HG03064 (cell line): ENCODE results near the gene PLEKHG3.

Experiments used
- ATAC-seq: cut with Tn5 transposase; IDR thresholded peaks from one replicate; pipeline ENCODE4 v1.9.1; 2021; ENCODE audit warnings: low read depth; ENCODE audit not compliant: unreplicated experiment

The PLEKHG3 gene

DNA sequence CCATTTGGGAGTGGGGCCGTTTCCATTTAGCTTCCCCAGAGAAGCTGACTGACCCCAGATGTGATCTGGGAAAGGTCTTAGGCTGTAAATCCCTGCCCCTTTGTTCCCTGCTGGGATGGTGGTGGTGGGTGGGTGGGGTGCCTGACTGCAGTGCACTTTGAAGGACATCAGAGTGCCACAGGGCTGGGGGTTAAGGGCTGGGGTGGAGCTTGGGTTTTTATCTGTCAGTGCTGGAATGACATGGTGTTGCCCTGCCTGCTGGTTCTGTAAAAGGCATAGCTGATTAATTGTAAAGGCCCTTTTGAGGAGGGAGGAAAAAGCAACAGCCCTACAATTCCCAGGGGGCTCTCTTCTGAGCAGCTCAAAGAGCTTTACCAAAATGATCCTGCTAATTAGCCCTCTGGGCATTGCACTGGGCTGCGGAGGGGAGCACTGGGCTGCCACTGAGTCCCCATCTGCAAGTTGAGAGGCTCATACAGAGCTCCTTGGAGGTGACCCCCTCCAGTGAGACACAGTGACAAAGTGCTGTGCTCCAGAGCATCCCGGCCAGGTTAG lies 21.1 kb downstream of the PLEKHG3 start:
- ATAC-seq = no peak

DNA sequence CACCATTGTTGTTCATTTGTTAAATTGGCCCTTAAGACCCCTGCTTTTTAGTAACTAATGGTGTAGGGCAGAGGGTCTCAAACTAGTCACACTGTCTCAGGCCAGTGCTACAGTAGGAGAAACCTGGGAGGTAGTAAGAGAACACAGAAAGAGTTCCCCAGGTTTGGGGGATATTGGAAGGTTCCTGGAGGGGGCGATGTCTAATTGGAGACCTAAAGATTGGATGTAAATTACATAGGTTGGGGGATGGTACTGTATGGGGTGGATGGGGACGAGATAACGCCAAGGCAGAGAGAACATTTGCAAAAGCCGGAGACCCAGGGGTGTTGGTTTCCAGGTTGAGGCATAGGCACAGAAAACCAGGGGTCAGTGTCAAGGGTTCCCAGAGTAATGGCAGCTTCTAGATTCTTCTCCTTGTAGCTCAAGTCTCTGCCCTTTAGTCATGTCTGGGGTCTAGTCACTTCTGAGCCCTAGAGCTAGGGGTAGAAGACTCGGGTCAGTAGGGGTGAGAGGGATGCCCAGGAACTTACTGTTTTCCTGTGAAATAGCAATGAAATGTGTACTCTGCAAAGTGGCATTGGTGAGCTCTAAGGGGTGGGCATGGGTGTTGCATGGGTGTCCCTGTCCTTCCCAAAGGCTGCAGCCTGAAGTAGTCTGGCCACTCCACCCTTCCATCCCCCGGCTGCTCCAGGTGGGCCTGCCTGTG lies 21.8 kb downstream of the PLEKHG3 start:
- no peak for ATAC-seq

DNA sequence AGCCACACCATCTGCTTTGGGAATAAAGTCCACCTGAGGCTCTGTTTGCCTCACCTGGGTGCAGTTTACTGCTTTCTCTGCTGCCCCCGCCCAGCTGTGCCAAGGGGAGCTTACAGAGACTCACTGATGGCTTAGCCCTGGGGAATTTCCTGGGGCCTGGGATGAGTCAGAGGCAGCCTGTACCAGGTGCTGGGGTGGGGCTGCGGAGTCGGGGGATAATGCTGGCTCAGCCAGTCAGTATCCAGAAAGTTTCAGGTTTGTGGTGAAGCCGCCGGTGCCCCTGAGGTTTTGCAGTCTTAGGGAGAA lies 22.3 kb downstream of the PLEKHG3 start:
- no peak for ATAC-seq

DNA sequence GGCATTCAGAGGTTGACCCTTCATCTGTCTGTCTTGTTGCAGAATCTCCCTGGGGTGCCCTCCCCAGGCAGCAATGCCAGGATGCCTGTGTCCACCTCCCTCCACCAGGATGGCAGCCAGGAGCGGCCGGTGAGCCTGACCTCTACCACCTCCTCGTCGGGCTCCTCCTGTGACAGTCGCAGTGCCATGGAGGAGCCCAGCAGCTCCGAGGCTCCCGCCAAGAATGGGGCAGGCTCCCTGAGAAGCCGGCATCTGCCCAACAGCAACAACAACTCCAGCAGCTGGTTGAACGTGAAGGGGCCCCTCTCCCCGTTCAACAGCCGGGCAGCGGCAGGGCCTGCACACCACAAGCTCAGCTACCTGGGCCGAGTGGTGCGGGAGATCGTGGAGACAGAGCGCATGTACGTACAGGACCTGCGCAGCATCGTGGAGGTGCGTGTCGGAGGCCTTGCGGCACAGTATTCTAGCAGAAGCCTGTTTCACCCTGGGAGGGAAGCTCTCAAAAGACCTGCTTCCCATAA lies 23.4 kb downstream of the PLEKHG3 start:
- ATAC-seq = no peak

DNA sequence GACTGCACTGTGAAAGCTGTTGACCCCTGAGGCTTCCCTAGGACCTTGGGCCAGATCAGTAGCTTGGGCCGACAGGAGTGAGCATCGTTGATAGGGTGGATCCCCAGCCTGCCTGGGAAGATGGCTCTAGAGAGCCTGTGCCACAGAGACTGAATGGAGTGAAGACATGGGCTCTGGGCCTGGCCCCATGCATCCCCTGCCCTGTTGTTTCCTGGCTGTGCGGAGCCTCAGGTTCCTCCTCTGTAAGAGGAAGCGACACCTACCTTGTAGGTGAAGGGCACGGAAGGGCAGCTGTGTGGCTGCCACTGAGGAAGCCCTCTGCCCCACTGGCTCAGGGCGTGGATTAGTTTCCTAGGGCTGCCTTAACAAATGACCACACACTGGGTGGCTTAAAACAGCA lies 23.9 kb downstream of the PLEKHG3 start:
- no peak for ATAC-seq

DNA sequence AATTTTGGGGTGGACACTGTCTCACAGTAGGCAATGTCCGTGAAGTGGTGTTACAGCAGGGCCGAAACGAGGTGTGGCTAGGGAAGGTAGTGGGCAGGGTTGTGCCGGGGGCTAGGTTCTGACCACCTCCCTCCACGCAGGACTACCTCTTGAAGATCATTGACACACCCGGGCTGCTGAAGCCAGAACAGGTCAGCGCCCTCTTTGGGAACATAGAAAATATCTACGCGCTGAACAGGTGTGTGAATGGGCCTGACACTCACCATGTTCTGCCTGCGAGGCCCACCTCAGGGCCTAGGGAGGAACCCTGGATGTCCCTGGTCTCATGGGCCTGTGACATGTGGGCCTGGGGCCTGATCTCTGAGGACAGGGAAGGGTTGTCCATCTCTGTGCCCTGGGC lies 24.6 kb downstream of the PLEKHG3 start:
- ATAC-seq = no peak

DNA sequence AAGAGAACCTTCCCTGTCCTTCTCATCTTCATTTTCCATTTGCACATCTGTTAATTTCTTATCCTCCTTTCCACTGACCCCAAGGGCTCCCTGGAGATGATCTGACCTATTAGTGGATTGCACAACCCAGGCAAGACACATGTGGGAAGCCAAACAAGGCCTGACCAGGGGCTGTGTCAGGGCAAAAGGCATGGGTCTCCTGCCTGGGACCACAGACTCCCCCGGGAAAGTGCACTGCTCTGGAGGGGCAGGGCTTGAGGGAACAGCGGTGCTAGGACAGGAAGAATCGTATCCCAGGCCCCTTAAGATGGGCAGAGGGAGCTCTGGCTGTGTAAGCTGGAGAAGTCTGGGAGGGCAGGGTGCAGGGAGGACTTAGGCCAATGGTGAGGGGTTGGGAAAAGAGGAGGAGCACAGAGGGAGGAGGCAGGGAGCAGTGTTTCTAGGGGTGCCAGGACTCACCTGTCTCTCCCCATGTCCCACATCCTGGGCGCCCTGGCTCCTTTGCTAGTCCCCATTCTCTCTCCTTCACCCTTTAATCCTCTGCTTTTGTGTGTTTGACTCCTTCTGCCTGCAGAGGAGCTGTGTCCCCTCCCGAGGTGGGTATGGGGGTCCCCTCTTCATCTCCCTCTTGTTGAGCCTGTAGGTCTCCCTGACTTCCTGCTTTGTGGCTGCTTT lies 25.3 kb downstream of the PLEKHG3 start:
- no peak for ATAC-seq

DNA sequence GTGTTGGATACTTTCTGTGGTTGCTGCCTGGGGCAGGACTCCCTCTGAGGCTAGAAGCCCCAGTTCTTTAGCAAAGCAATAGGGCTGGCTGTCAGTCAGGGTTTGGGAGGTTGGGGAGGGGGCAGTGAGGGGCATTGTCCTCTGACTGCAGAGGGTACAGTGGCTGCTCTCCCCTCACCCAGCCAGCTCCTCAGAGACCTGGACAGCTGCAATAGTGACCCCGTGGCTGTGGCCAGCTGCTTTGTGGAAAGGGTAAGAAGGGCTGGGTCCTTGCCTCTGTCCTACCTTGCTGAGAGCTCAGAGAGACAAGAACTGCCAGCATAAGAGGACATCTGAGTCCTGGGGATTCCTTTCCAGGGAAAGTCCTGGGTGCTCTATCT lies 25.8 kb downstream of the PLEKHG3 start:
- no peak for ATAC-seq

DNA sequence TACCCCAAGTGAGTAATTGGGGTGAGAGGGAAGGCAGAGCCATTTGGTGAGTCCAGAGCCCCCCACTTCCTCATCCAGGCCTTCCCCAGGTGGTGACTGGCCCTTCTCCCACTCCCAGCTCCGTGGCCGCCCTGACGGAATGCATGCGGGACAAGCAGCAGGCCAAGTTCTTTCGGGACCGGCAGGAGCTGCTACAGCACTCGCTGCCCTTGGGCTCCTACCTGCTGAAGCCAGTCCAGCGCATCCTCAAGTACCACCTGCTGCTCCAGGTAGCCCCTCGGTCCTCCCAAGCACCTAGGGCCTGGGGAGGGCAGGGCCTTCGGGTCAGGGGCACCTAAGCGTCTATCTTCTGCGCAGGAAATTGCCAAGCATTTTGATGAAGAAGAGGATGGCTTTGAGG lies 26.5 kb downstream of the PLEKHG3 start:
- ATAC-seq = no peak

DNA sequence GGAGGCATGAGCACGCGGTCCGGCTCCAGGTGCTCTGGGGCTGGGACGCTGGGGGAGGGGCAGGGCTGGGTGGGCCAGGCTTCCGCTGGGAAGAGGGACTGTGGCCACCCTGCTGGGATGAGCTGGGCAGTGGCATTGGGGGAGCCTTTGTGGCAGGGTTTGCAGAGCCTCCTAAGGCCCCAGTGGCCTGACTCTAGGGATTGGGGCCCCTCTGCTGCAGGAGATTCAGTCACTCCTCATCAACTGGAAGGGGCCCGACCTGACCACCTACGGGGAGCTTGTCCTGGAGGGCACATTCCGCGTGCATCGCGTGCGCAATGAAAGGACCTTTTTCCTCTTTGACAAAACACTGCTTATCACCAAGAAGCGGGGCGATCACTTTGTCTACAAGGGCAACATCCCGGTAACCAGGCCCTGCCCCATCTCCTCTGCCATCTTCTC lies 26.9 kb downstream of the PLEKHG3 start:
- ATAC-seq = no peak

DNA sequence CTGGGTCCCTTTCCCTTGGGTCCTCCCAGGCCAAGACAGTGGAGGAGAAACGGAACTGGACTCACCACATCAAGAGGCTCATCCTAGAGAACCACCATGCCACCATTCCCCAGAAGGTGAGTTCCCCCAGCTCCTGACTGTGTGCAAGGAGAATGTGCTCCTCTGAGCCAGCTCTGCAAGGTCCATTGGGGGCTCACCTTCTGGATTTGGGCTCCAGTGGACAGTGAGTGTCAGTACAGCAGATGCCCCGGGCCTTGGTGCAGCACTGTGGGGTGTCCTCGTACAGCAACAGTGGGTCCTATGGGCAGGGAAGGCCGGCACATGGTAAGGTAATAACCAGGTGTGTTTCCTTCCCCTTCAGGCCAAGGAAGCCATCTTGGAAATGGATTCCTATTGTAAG lies 27.8 kb downstream of the PLEKHG3 start:
- no peak for ATAC-seq

DNA sequence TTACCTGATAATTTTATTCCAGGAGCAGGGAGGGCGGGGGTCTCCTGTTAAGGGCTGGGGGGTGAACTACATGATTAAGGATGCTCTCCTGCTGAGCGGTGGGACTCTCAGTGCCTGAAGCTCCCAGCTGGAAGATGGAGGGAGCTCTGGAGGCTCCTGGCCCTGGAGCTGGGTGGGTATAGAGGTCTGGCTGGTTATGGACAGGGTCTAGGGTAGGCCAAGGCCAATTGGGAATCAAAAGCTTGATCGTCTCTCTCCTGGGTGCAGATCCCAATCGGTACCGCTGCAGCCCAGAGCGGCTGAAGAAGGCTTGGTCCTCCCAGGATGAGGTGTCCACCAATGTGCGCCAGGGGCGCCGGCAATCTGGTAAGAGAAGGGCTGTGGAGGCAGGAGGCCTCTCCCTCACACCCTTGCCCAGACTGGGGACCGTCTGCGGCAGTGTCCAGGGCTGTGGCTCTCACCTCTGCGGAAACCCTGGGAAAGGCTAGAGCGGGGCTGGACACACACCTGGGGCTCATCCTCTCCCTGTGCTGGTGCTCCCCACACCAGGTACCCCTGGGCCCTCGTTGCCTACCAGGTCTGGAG lies 28.4 kb downstream of the PLEKHG3 start:
- no peak for ATAC-seq

DNA sequence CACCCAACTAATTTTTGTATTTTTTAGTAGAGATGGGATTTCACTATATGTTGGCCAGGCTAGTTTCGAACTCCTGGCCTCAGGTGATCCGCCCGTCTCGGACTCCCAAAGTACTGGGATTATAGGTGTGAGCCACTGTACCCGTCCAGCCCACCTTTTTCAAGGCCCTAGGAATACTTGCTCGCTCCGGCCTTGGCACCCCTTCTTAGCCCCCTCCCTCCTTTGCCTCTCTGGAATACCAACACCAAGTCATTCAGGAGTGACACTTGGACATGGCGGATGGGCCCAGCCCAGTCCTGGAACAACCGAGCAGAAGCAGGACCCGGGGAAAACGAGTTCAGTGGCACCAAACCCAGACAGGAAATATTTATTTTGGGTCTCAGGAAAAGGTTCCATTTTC lies 29.1 kb downstream of the PLEKHG3 start:
- no peak for ATAC-seq

DNA sequence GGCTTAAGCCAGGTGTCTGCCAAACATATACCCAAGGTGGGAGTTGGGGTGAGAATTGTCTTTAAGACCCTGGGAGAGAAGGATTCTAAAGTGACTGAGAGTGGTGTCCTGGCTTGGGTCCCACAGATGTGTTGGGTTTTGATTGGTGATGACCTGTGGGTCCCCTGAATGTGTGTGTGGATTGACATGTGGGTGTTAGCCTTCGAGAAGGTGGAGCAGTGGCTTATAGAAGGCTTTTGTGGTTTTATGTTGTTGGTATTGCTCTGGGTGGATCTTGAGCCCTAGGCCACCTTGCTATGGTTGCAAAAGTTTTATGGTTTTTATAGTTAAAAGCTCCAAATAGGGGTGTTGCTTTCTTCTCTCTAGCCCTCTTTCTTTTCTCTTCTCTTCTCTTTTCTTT lies 29.7 kb downstream of the PLEKHG3 start:
- ATAC-seq = no peak

DNA sequence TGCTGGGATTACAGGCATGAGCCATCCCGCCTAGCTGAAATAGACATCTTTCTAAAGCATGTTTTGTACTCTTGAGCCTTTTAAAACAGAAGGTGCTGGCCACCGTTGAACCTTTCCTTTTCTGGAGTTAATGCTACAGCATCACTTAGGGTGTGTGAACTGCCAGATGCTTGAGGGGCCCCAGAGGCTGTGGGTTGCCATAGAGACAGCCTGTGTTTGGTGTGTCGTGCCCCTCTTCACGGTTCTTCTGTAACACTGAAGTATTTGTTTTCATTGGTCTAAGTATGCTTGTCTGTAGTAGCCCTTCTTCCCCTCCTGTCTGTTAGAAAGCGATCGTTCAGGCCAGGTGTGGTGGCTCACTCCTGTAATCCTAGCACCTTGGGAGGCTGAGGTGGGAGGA lies 30.8 kb downstream of the PLEKHG3 start:
- ATAC-seq = no peak

DNA sequence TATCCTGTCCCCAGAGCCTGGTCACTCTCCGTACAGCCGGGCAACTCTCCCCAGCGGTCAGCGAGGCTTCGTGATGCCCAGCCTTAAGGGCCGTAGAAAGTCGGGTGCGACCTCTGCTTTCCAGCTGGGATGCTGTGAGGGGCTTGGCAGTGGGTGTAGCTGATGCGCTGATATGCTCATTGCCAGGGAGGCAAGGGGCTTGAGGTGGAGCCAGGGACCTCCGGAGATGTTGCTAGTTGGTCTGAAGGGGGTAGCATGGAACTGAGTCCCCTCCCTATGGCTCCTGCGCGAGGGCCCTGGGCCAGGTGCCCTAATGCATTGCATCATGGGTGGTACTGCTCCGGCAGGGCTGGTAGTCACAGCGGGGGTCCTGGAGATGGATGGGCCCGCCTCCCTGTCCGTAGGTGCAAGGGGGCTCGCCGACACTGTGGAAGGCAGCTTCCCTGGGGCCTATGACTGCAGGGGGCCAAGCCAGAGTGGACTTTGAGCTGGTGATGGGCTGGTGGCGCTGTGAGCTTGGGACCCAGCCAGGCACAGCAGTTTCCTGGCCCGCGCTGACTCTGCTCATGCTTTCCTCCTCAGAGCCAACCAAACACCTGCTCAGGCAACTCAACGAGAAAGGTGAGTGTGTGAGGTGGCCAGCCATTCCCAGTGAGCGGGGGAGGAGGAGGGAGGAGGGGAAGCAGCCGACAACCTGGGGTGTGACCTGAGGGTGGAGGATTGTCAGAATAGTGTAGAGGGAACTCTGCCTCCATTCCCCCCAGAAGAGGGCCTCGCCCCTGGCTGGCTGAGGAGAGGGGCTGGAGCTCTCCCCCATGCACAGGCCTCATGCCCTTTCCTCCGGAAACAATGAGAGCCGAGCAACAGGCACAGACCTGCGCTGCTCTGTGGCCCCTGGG lies 32.3 kb downstream of the PLEKHG3 start:
- ATAC-seq = no peak

DNA sequence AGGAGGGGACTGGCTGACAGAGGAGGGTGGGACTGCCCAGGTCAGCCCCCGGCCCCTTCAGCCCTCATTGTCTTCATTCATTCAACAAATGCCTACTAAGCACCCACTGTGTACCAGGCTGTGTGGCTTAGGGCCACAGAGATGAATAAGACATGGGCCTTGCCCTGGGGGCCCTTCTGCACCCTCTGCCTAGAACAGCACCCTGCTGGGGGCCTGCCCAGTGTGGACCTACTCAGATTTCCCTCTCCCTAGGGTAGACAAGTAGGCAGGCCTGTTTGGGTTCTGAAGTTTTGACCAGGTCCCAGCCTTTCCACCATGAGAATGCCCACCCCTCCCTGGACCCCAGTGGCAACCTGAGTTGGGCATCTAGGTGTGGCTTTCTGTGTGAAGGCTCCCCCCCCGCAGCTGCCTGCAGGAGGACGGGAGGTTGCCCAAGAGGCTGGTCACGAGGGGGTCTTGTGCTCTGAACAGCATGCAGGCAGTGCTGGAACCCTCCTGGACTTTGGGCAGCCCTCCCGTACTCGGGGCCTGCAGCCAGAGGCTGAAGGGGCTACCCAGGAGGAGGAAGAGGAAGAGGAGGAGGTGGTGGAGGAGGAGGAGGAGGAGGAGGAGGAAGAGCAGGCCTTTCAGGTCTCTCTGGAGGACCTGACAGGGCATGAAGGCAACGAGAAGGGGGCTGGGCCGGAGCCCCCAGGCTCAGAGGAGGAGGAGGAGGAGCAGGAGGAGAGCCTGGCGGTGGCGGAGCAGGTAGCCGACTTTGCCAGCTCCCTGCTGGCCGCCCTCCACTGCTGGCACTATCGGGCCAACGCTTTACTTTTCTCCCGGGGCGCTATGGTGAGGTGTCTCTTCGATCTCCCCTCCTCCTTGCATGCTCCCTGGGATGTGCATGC lies 33.4 kb downstream of the PLEKHG3 start:
- ATAC-seq = no peak

DNA sequence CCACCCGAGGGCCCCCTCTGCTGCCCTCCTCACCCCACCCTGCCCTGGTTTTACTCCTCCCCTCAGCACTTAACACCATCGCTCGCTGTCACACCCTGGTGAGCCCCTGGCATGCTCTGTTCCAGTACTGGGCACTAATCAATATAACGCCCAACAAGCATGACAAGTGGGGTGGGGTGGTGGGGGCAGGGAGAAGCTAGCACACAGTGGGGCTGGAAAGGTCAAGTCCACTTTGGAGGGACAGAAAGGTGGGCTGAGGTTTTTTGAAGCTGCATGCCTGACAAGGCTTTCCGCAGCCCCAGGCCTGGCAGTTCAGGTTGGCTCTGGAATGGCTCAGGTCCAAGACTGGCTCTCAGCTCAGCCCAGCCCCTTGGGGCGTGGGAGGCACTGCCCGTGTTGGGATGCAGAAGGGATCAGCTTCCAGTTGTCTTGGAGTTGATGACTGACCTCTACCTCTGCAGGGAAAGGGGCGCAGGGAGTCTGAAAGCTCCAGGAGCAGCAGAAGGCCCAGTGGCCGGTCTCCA lies 34.1 kb downstream of the PLEKHG3 start:
- ATAC-seq = no peak

DNA sequence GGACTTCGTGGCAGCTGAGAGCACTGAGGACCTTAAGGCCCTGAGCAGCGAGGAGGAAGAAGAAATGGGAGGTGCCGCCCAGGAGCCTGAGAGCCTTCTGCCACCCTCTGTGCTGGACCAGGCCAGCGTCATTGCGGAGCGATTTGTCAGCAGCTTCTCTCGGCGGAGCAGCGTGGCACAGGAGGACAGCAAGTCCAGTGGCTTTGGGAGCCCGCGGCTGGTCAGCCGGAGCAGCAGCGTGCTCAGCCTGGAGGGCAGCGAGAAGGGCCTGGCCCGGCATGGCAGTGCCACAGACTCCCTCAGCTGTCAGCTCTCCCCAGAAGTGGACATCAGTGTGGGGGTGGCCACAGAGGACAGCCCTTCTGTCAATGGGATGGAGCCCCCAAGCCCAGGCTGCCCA lies 37.0 kb downstream of the PLEKHG3 start:
- no peak for ATAC-seq

DNA sequence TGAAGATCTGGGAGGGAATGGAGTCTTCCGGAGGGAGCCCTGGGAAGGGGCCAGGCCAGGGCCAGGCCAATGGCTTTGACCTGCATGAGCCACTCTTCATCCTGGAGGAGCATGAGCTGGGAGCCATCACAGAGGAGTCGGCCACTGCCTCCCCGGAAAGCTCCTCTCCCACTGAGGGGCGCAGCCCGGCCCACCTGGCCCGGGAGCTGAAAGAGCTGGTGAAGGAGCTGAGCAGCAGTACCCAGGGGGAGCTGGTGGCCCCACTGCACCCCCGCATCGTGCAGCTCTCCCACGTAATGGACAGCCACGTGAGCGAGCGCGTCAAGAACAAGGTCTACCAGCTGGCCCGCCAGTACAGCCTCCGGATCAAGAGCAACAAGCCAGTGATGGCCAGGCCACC lies 37.7 kb downstream of the PLEKHG3 start:
- ATAC-seq = no peak
